Spleen (tissue), 11 donors: ENCODE data around the gene MAB21L3. TPM values are rescaled to one million over a fixed set of nuclear protein-coding genes. Genes with fewer than 3 reads are reported as not detected.

Experiments
- DNase-seq: peaks from one replicate; pipeline ENCODE4 v3.0.0-alpha.2; 2020
- H3K27ac ChIP-seq, 8 donors: fragments of 200-600 bp; sonication (generic) in 7 of 8; 1 replicate in 4 of 8; 2 replicates in 4 of 8; pipeline versions ENCODE4 v1.5.0 to v1.8.0; 2016 to 2021; ENCODE audit warnings: inconsistent platforms in 4 of 8, mild to moderate bottlenecking in 4 of 8, moderate library complexity in 1 of 8
- H3K27me3 ChIP-seq, 7 donors: fragments of 200-600 bp; sonication (generic) in 6 of 7; replicated peaks in 1 of 7; 1 replicate in 4 of 7; 2 replicates in 3 of 7; pipeline versions ENCODE4 v1.5.0 to v1.8.0; 2016 to 2021; ENCODE audit warnings: inconsistent platforms in 3 of 7, mild to moderate bottlenecking in 1 of 7
- H3K36me3 ChIP-seq, 6 donors: fragments of 200-600 bp; sonication (generic) in 5 of 6; 1 replicate in 4 of 6; 2 replicates in 2 of 6; pipeline versions ENCODE4 v1.5.0 to v1.8.0; 2016 to 2021; ENCODE audit warnings: inconsistent platforms in 2 of 6
- H3K4me1 ChIP-seq, 6 donors: fragments of 200-600 bp; sonication (generic) in 5 of 6; 1 replicate in 3 of 6; 2 replicates in 3 of 6; pipeline versions ENCODE4 v1.5.0 to v1.8.0; 2016 to 2021; ENCODE audit warnings: inconsistent platforms in 3 of 6
- H3K4me3 ChIP-seq, 8 donors: fragments of 200-600 bp; sonication (generic) in 7 of 8; 1 replicate in 4 of 8; 2 replicates in 4 of 8; pipeline versions ENCODE4 v1.5.0 to v1.8.0; 2016 to 2021; ENCODE audit warnings: inconsistent platforms in 4 of 8, mild to moderate bottlenecking in 4 of 8, moderate library complexity in 2 of 8
- H3K9me3 ChIP-seq, 8 donors: fragments of 200-600 bp; sonication (generic) in 7 of 8; 1 replicate in 4 of 8; 2 replicates in 4 of 8; pipeline versions ENCODE4 v1.5.0 to v1.8.0; 2016 to 2021; ENCODE audit warnings: inconsistent platforms in 4 of 8
- CTCF ChIP-seq, 11 experiments: fragments of 200-600 bp in 7 of 11; fragments of 450-650 bp in 4 of 11; sonication (generic) in 4 of 11; IDR thresholded peaks in 8 of 11; conservative IDR thresholded peaks in 3 of 11; 1 replicate in 7 of 11; 2 replicates in 4 of 11; pipeline versions ENCODE4 v1.4.0 to v1.8.0; 2016 to 2021; ENCODE audit warnings: antibody characterized with exemption in 11 of 11, inconsistent platforms in 4 of 11, mild to moderate bottlenecking in 1 of 11
- POLR2A ChIP-seq, 3 donors: fragments of 450-650 bp; IDR thresholded peaks; one replicate each; pipeline ENCODE4 v1.5.1; 2017; ENCODE audit warnings: antibody characterized with exemption in 3 of 3, mild to moderate bottlenecking in 1 of 3
- POLR2AphosphoS5 ChIP-seq, 3 donors: sonication (generic); formaldehyde crosslinking; IDR thresholded peaks; one replicate each; pipeline ENCODE4 v1.5.1; 2017; ENCODE audit warnings: antibody characterized with exemption in 3 of 3
- WGBS, 5 donors: extraction: QIAGEN DNeasy Blood & Tissue Kit in 3 of 5; methylation state at CpG; one replicate each; pipeline versions ENCODE4 v1.1.5 to v1.1.7; 2013 to 2018; 5-methylcytosine and 5-hydroxymethylcytosine counted together
- intact Hi-C: fragments of 100-400 bp; cut with DNase I; formaldehyde crosslinking; loops from one replicate; pipeline ENCODE4 v1.15.0; 2023; ENCODE audit warnings: low total_unique reads
- polyA plus RNA-seq, 3 donors: library from polyadenylated mRNA; stranded (reverse); fragments of 200-250 nt; gene quantifications; one replicate each; pipeline ENCODE4 v1.2.1, GENCODE V29; 2013
- total RNA-seq, 7 donors: library from RNA; depleted of rRNA in 3 of 7; stranded (reverse); fragments of >200 nt in 3 of 7; fragmentation: NEBNext Ultra II Directional in 4 of 7; extraction: Animal tissue kit (Norgen Biotek cat#: 25700) in 4 of 7; gene quantifications; one replicate each; pipeline versions ENCODE4 v1.1.0 to v1.2.1, GENCODE V29; 2016 to 2021
- donor health status: healthy with polysubstance abuse.
- donor health status: DM: no; HTN: no; CAD: no; lungs with moderate emphysema.
- donor health status: DM: no; HTN: no; CAD: no.
- donor health status: Bipolar disorder and iron deficiency.
- donor health status: healthy.
- donor health status: DM: no; HTN: no; CAD: no.
- donor health status: DM: yes; HTN: yes; CAD: no.

Gene MAB21L3
- total and polyA plus RNA-seq, 10 donors = 0.07 to 2.0 (median 0.89) TPM; not detected in 2

GRCh38 chr1:116179419-116179818 lies 68.2 kb downstream of the MAB21L3 start:
- Histone ChIP-seq H3K27ac (no peak overlapping the region), H3K9me3 (no peaks in the 10 kb centered on the region), H3K4me1 (no peaks in the 10 kb centered on the region), H3K36me3 (no peaks in the 10 kb centered on the region), H3K27me3 (no peaks in the 10 kb centered on the region), H3K4me3 (no peak overlapping the region)
- no peak for DNase-seq
- 50 to 74% (median 68%) methylated on average over 2 of the region's 2 CpGs for WGBS, 5 donors
- intact Hi-C loops = no loop called here
- TF ChIP-seq POLR2AphosphoS5 (IDR thresholded peaks at IDR 0.05) (no peak), POLR2A (IDR thresholded peaks at IDR 0.05) (no peak), CTCF (IDR thresholded peaks at IDR 0.05 in 8 of 11, conservative IDR thresholded peaks at IDR 0.05 in 3 of 11) (no peak)

DNA sequence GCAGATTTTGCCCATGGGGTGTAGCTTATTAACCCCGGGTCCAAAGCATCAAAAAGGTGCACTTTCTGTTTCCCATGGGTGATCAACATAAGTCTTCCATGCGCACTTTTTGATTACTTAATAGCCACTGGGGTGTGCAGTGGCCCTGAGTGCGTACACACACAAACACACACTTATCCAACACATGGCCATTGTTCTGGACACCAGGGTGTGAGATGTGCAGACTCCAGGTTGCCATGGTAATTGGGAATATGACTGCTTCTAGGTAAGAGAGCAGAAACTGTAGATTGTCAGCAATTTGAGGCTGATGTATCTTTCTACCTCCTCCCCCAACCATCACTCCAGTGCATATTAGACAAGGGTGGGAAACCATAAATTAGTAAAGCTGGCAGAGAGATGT lies 68.8 kb downstream of the MAB21L3 start:
- 87 to 94% (median 91%) methylated on average over 3 of the region's 3 CpGs for WGBS, 5 donors
- intact Hi-C loops = no loop called here
- H3K4me3 ChIP-seq = no peak overlapping the region
- H3K27me3 ChIP-seq = no peaks in the 10 kb centered on the region
- H3K27ac ChIP-seq = no peak overlapping the region
- TF ChIP-seq POLR2AphosphoS5 (IDR thresholded peaks at IDR 0.05) (no peak), CTCF (IDR thresholded peaks at IDR 0.05 in 8 of 11, conservative IDR thresholded peaks at IDR 0.05 in 3 of 11) (no peak), POLR2A (IDR thresholded peaks at IDR 0.05) (no peak)
- no peak for DNase-seq
- H3K9me3 ChIP-seq = no peaks in the 10 kb centered on the region
- no peaks in the 10 kb centered on the region for H3K36me3 ChIP-seq
- H3K4me1 ChIP-seq = no peaks in the 10 kb centered on the region

DNA sequence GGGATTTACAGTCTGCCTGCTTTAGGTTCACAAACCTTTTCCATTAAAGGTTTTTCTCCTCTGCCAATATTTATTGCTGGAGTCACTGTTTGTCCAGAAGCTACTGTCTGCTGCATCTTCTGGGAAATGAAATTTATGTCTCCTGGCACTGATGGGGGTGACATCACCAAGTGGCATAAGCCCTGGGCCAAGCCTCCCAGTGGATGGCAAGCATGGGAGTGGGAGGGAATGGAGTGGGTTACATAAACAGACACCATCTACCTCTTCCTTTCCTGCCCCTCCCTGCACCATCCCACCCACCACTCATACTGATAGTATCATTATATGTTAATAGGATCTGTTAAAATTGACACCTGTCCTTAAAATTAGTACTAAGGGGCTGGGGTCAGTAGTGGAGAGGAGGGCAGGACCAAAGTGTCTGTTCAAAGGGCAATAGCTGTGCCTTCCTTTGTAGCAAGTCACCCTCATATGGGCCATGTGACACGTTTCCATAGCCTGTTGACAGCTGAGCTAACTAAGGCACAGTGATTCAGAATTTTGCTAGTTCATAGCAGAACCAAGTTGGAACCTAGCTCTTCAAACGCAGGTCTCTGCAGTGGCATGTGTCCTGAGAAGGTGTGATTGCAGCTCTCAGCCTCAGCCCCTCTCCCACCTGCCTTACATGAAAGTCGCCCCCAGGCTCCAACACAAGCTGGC lies 71.0 kb downstream of the MAB21L3 start:
- no peaks in the 10 kb centered on the region for H3K36me3 ChIP-seq
- no peak for DNase-seq
- TF ChIP-seq POLR2AphosphoS5 (IDR thresholded peaks at IDR 0.05) (no peak), CTCF (IDR thresholded peaks at IDR 0.05 in 8 of 11, conservative IDR thresholded peaks at IDR 0.05 in 3 of 11) (no peak)
- no peak overlapping the region for H3K27ac ChIP-seq
- H3K9me3 ChIP-seq = no peaks in the 10 kb centered on the region
- no peaks in the 10 kb centered on the region for H3K4me1 ChIP-seq
- no peak overlapping the region for H3K4me3 ChIP-seq
- intact Hi-C loops = no loop called here
- WGBS, 5 donors = 60 to 77% (median 74%) methylated on average over 3 of the region's 3 CpGs
- H3K27me3 ChIP-seq = no peaks in the 10 kb centered on the region

Other genes starting within 250 kb of the MAB21L3 start
- 10 to 100 TPM in 6 of 7 donors, 1 to 10 TPM in 1; 8.3 to 24.8 (median 12.9) TPM for gene SLC22A15, start 134.9 kb upstream of the MAB21L3 start, total RNA-seq
- gene SLC22A15, start 134.9 kb upstream of the MAB21L3 start, polyA plus RNA-seq = 1 to 10 TPM; 1.2 to 2.6 (median 2.3) TPM